Measurements from ENCODE around the gene TARS1. TPM values are rescaled to one million over a fixed set of nuclear protein-coding genes. Genes with fewer than 3 reads are reported as not detected.
A peak's percentile ranks its signal among the peaks of the same experiment; 100 is the strongest.

Gene TARS1
- total and polyA plus RNA-seq, 10 of the 15 experiments (the other 5 are each of a cell fraction or from before 2014, with no cell fraction given) = 163 to 350 (median 228) TPM

DNA sequence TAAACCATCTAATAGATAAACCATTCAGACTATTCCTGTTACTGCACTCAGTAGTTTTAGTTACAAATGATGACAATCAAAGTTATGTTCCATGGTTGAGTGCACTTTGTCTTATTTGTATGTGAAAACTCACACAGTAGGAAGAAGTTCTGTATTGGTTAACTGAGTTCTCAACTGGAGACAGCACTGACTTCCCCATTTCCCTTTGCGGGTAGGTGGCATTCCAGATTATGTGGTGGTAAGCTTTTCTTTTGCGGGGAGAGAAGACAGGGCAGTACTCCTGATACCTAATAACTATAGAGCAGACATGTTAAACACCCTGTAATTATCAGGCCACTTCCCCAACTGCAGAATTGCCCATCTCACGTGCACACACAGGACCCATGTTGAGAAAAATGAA, 24.4 kb downstream of the TARS1 start:
- BruUV-seq (replicated peaks) = TSS peak; percentile 3
- Histone ChIP-seq H3K36me3 (ENCODE audit: control insufficient read depth in 2 of 2, insufficient read depth in 2 of 2, low read length in 1 of 2) (peaks cover 11 to 53% of the 10 kb centered on the region in 2 experiments), H3K27ac (ENCODE audit: control insufficient read depth, insufficient read depth) (no peak overlapping the region), H4K20me1 (ENCODE audit: control insufficient read depth, insufficient read depth) (no peaks in the 10 kb centered on the region; the same call in 1 of the 2 replicates), H3K4me2 (ENCODE audit: control insufficient read depth, insufficient read depth) (no peak overlapping the region), H3K9me3 (replicated peaks; ENCODE audit: control insufficient read depth, insufficient read depth, low read length) (no peaks in the 10 kb centered on the region), H3K27me3 (replicated peaks in 1 of 2; ENCODE audit: control insufficient read depth in 2 of 2, insufficient read depth in 2 of 2, low read length in 1 of 2) (no peaks in the 10 kb centered on the region), H3K4me3 (no peak overlapping the region), H3K4me1 (ENCODE audit: control insufficient read depth, insufficient read depth, low read length) (no peaks in the 10 kb centered on the region), H3K79me2 (ENCODE audit: control insufficient read depth, insufficient read depth, low read length) (no peaks in the 10 kb centered on the region), H3K9ac (ENCODE audit: control insufficient read depth, insufficient read depth, low read length) (no peak overlapping the region), H2AFZ (ENCODE audit: control insufficient read depth, low read depth, low read length) (no peak overlapping the region)
- in situ Hi-C loops (cut with MboI) (no loop called here), intact Hi-C loops (cut with micrococcal nuclease; ENCODE audit: unreplicated experiment) (no loop called here)
- POLR2A ChIA-PET = no interaction called here
- no peak for TF ChIP-seq LARP7 (IDR thresholded peaks at IDR 0.05)
- no peak for TF ChIP-seq CHD1 (IDR thresholded peaks at IDR 0.05; ENCODE audit: low read depth, low read length)
- no peak for TF ChIP-seq TARDBP (IDR thresholded peaks at IDR 0.05; ENCODE audit: borderline replicate concordance)
- TF ChIP-seq, protein P1, sequence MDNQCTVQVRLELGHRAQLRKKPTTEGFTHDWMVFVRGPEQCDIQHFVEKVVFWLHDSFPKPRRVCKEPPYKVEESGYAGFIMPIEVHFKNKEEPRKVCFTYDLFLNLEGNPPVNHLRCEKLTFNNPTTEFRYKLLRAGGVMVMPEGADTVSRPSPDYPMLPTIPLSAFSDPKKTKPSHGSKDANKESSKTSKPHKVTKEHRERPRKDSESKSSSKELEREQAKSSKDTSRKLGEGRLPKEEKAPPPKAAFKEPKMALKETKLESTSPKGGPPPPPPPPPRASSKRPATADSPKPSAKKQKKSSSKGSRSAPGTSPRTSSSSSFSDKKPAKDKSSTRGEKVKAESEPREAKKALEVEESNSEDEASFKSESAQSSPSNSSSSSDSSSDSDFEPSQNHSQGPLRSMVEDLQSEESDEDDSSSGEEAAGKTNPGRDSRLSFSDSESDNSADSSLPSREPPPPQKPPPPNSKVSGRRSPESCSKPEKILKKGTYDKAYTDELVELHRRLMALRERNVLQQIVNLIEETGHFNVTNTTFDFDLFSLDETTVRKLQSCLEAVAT (IDR thresholded peaks at IDR 0.05) = no peak
- TF ChIP-seq, protein P2, sequence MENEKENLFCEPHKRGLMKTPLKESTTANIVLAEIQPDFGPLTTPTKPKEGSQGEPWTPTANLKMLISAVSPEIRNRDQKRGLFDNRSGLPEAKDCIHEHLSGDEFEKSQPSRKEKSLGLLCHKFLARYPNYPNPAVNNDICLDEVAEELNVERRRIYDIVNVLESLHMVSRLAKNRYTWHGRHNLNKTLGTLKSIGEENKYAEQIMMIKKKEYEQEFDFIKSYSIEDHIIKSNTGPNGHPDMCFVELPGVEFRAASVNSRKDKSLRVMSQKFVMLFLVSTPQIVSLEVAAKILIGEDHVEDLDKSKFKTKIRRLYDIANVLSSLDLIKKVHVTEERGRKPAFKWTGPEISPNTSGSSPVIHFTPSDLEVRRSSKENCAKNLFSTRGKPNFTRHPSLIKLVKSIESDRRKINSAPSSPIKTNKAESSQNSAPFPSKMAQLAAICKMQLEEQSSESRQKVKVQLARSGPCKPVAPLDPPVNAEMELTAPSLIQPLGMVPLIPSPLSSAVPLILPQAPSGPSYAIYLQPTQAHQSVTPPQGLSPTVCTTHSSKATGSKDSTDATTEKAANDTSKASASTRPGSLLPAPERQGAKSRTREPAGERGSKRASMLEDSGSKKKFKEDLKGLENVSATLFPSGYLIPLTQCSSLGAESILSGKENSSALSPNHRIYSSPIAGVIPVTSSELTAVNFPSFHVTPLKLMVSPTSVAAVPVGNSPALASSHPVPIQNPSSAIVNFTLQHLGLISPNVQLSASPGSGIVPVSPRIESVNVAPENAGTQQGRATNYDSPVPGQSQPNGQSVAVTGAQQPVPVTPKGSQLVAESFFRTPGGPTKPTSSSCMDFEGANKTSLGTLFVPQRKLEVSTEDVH (IDR thresholded peaks at IDR 0.05; ENCODE audit: low read depth, partially characterized antibody) = no peak
- no peak for TF ChIP-seq CBX5 (IDR thresholded peaks at IDR 0.05; ENCODE audit: low read depth)
- no peak for TF ChIP-seq SRF (IDR thresholded peaks at IDR 0.05; ENCODE audit: low read depth in 2 of 2, low read length in 2 of 2)
- TF ChIP-seq ZBED1 (IDR thresholded peaks at IDR 0.05; ENCODE audit: borderline replicate concordance) = no peak
- TF ChIP-seq POLR2AphosphoS2 (IDR thresholded peaks at IDR 0.05; ENCODE audit: low read depth, low read length) = no peak
- no peak for TF ChIP-seq CBFB (IDR thresholded peaks at IDR 0.05; ENCODE audit: low read depth)
- no peak for TF ChIP-seq SMAD1 (IDR thresholded peaks at IDR 0.05; ENCODE audit: low read depth, partially characterized antibody)
- no peak for TF ChIP-seq TBL1XR1 (IDR thresholded peaks at IDR 0.05; ENCODE audit: low read depth, low read length)
- no peak for TF ChIP-seq HDAC6 (IDR thresholded peaks at IDR 0.05; ENCODE audit: unreplicated experiment)
- no peak for TF ChIP-seq CHD4 (IDR thresholded peaks at IDR 0.05)
- no peak for TF ChIP-seq RFX5 (IDR thresholded peaks at IDR 0.05; ENCODE audit: low read depth, low read length)
- CTCF ChIA-PET = no interaction called here
- RAD21 ChIA-PET (ENCODE audit: unreplicated experiment) = no interaction called here
- SMC1A ChIA-PET (ENCODE audit: uncharacterized antibody, unreplicated experiment) = interaction anchor here (1.2 kb wide), 1 partner anchor 470 kb away, joined by 4 read pairs; no protein-coding TSS in a partner anchor
- no peak for DNase-seq (ENCODE audit: low read depth, low spot score)
- 98% methylated on average over 3 of the region's 3 CpGs for WGBS (ENCODE audit: insufficient coverage, insufficient replicate concordance, low lambda C conversion rate, missing lambda C conversion rate)
- ATAC-seq = no peak
- no peak for FAIRE-seq
